Activated CD8-positive, alpha-beta memory T cell treated with anti-CD3 and anti-CD28 coated beads for 48 hours (primary cell): Measurements from ENCODE around the gene DIPK1A.

Experiments
- DNase-seq, 3 experiments: peaks; one replicate each; pipeline ENCODE4 v3.0.0-alpha.2; 2020; ENCODE audit warnings: low read depth in 2 of 3, low spot score in 2 of 3

Gene DIPK1A

GRCh38 chr1:92879316-92879968, 81.8 kb downstream of the DIPK1A start:
- no peak for DNase-seq

- no peak for DNase-seq
Measured at GRCh38 chr1:92877792-92878191, 83.5 kb downstream of the DIPK1A start.

GRCh38 chr1:92877081-92877711, 84.1 kb downstream of the DIPK1A start:
- DNase-seq, result no peak

GRCh38 chr1:92876351-92876750, 84.9 kb downstream of the DIPK1A start:
- DNase-seq, result no peak

GRCh38 chr1:92874987-92875386, 86.3 kb downstream of the DIPK1A start:
- no peak for DNase-seq

GRCh38 chr1:92872719-92873118, 88.5 kb downstream of the DIPK1A start:
- DNase-seq, result no peak

GRCh38 chr1:92870591-92870990, 90.7 kb downstream of the DIPK1A start:
- DNase-seq, result no peak

GRCh38 chr1:92864131-92864530, 97.1 kb downstream of the DIPK1A start:
- no peak for DNase-seq

GRCh38 chr1:92862605-92863004, 98.7 kb downstream of the DIPK1A start:
- no peak for DNase-seq

GRCh38 chr1:92859400-92860039, 101.7 kb downstream of the DIPK1A start:
- DNase-seq, result no peak

- no peak for DNase-seq
Measured at GRCh38 chr1:92858564-92859399, 102.5 kb downstream of the DIPK1A start.

GRCh38 chr1:92857817-92858216, 103.4 kb downstream of the DIPK1A start:
- no peak for DNase-seq

- no peak for DNase-seq
Measured at GRCh38 chr1:92855236-92855635, 106.0 kb downstream of the DIPK1A start.

GRCh38 chr1:92854101-92854785, 107.0 kb downstream of the DIPK1A start:
- DNase-seq, result no peak

- DNase-seq, result no peak
Measured at GRCh38 chr1:92853299-92853698, 108.0 kb downstream of the DIPK1A start.

- DNase-seq, result no peak
Measured at GRCh38 chr1:92851729-92852128, 109.5 kb downstream of the DIPK1A start.

GRCh38 chr1:92850019-92850418, 111.2 kb downstream of the DIPK1A start:
- DNase-seq, result no peak

GRCh38 chr1:92848201-92848600, 113.1 kb downstream of the DIPK1A start:
- no peak for DNase-seq

GRCh38 chr1:92845908-92846307, 115.4 kb downstream of the DIPK1A start:
- DNase-seq, result no peak

GRCh38 chr1:92844439-92844838, 116.8 kb downstream of the DIPK1A start:
- no peak for DNase-seq
